CD14-positive monocyte (primary cell): ENCODE data around the gene PHOSPHO1. TPM values are rescaled to one million over a fixed set of nuclear protein-coding genes. Genes with fewer than 3 reads are reported as not detected.

ENCODE experiments used
- DNase-seq, 3 donors: peaks; one replicate each; pipeline ENCODE4 v3.0.0-alpha.2; 2011 to 2022
- H2AFZ ChIP-seq: 2 replicates; pipeline ENCODE4 v1.6.0; 2012; ENCODE audit warnings: mild to moderate bottlenecking, low read depth, low read length, inconsistent platforms; ENCODE audit not compliant: insufficient read depth, poor library complexity, severe bottlenecking
- H3K27ac ChIP-seq, 2 donors: 1 replicate in 1 of 2; 2 replicates in 1 of 2; pipeline ENCODE4 v1.5.1; 2012 to 2013; ENCODE audit warnings: low read length in 2 of 2, control low read depth in 1 of 2, inconsistent platforms in 1 of 2, low read depth in 1 of 2, mild to moderate bottlenecking in 1 of 2
- H3K27me3 ChIP-seq, 2 donors: one replicate each; pipeline versions ENCODE4 v1.6.0 to v1.6.1; 2011 to 2013; ENCODE audit warnings: low read length in 2 of 2; ENCODE audit not compliant: control insufficient read depth in 2 of 2, insufficient read depth in 2 of 2
- H3K36me3 ChIP-seq, 2 donors: replicated peaks in 1 of 2; 1 replicate in 1 of 2; 2 replicates in 1 of 2; pipeline versions ENCODE4 v1.5.1 to v1.6.1; 2012 to 2013; ENCODE audit warnings: low read length in 2 of 2, control low read depth in 1 of 2, inconsistent platforms in 1 of 2, mild to moderate bottlenecking in 1 of 2; ENCODE audit not compliant: insufficient read depth in 2 of 2, control insufficient read depth in 1 of 2
- H3K4me1 ChIP-seq, 2 donors: 1 replicate in 1 of 2; 2 replicates in 1 of 2; pipeline versions ENCODE4 v1.5.1 to v1.6.1; 2012 to 2013; ENCODE audit warnings: low read length in 2 of 2, control low read depth in 1 of 2, inconsistent platforms in 1 of 2, mild to moderate bottlenecking in 1 of 2, moderate library complexity in 1 of 2; ENCODE audit not compliant: insufficient read depth in 2 of 2, control insufficient read depth in 1 of 2
- H3K4me2 ChIP-seq: replicated peaks from 2 replicates; pipeline ENCODE3; 2012; ENCODE audit warnings: low read length, moderate library complexity, mild to moderate bottlenecking; ENCODE audit not compliant: poor library complexity, severe bottlenecking; ENCODE audit errors: extremely low read depth
- H3K4me3 ChIP-seq, 3 experiments: fragments of 200-600 bp in 1 of 3; sonication (generic) in 1 of 3; replicated peaks in 1 of 3; 1 replicate in 2 of 3; 2 replicates in 1 of 3; pipeline ENCODE4 v1.5.1; 2011 to 2013; ENCODE audit warnings: low read length in 3 of 3, mild to moderate bottlenecking in 3 of 3, control low read depth in 2 of 3, low read depth in 2 of 3, inconsistent platforms in 1 of 3, moderate library complexity in 1 of 3
- H3K79me2 ChIP-seq: 2 replicates; pipeline ENCODE4 v1.6.0; 2012; ENCODE audit warnings: mild to moderate bottlenecking, control low read depth, inconsistent platforms, low read length, moderate library complexity; ENCODE audit not compliant: insufficient read depth
- H3K9ac ChIP-seq: 2 replicates; pipeline ENCODE4 v1.6.0; 2017; ENCODE audit warnings: low read length, mild to moderate bottlenecking; ENCODE audit not compliant: insufficient read depth, poor library complexity, severe bottlenecking
- H3K9me3 ChIP-seq, 2 donors: replicated peaks in 1 of 2; 1 replicate in 1 of 2; 2 replicates in 1 of 2; pipeline versions ENCODE4 v1.5.1 to v1.6.1; 2012 to 2013; ENCODE audit warnings: low read length in 2 of 2, control low read depth in 1 of 2; ENCODE audit not compliant: control insufficient read depth in 1 of 2, insufficient read depth in 1 of 2
- H4K20me1 ChIP-seq: 2 replicates; pipeline ENCODE4 v1.6.0; 2012; ENCODE audit warnings: mild to moderate bottlenecking, low read length, control low read depth, moderate library complexity; ENCODE audit not compliant: insufficient read depth
- H3K27ac Mint-ChIP-seq, 7 donors: one replicate each; pipeline ENCODE4 v1.8.0; 2020; ENCODE audit warnings: mild to moderate bottlenecking in 7 of 7, mixed read lengths in 7 of 7, moderate library complexity in 6 of 7, inconsistent platforms in 2 of 7
- H3K27me3 Mint-ChIP-seq, 3 donors: one replicate each; pipeline ENCODE4 v1.8.0; 2021 to 2022; ENCODE audit warnings: low read depth in 3 of 3, mild to moderate bottlenecking in 3 of 3, mixed read lengths in 3 of 3, moderate library complexity in 3 of 3, inconsistent platforms in 1 of 3
- H3K36me3 Mint-ChIP-seq, 2 donors: one replicate each; pipeline ENCODE4 v1.8.0; 2020; ENCODE audit warnings: mixed read lengths in 2 of 2, inconsistent platforms in 1 of 2, mild to moderate bottlenecking in 1 of 2
- H3K4me1 Mint-ChIP-seq: one replicate; pipeline ENCODE4 v1.8.0; 2020; ENCODE audit warnings: mild to moderate bottlenecking, mixed read lengths
- H3K4me3 Mint-ChIP-seq, 2 donors: one replicate each; pipeline ENCODE4 v1.8.0; 2020; ENCODE audit warnings: mild to moderate bottlenecking in 2 of 2, mixed read lengths in 2 of 2, moderate library complexity in 1 of 2
- H3K9me3 Mint-ChIP-seq, 7 donors: one replicate each; pipeline ENCODE4 v1.8.0; 2020 to 2022; ENCODE audit warnings: mixed read lengths in 7 of 7, mild to moderate bottlenecking in 6 of 7, moderate library complexity in 6 of 7, inconsistent platforms in 2 of 7
- CTCF ChIP-seq: fragments of 200-600 bp; IDR thresholded peaks from one replicate; pipeline ENCODE4 v1.8.0; 2022; ENCODE audit warnings: antibody characterized with exemption, mild to moderate bottlenecking
- WGBS: methylation state at CpG from one replicate; pipeline ENCODE4 v1.1.5; 2013; ENCODE audit warnings: missing lambda C conversion rate; ENCODE audit not compliant: insufficient coverage; 5-methylcytosine and 5-hydroxymethylcytosine counted together
- intact Hi-C, 2 donors: fragments of 100-400 bp; cut with micrococcal nuclease; formaldehyde crosslinking; loops; one replicate each; pipeline versions ENCODE4 v1.15.0 to v1.15.1; 2023
- polyA plus RNA-seq, 3 donors: library from polyadenylated mRNA; depleted of rRNA in 1 of 3; unstranded in 2 of 3; stranded (reverse) in 1 of 3; fragments of 300-500 nt in 2 of 3; fragments of >200 nt in 1 of 3; fragmentation: Illumina TruSeq in 2 of 3; gene quantifications; 1 replicate in 2 of 3; 2 replicates in 1 of 3; pipeline ENCODE4 v1.2.3, GENCODE V29; 2012 to 2021

Gene PHOSPHO1
- polyA plus RNA-seq, 3 donors, result 0.51 to 1.4 (median 0.61) TPM

- intact Hi-C loops, result loop anchor here in 1 of 2 donors (2.0 kb wide), 2 partner anchors 27 to 61 kb away; no protein-coding TSS in a partner anchor
- Histone ChIP-seq H3K4me2 (peak overlapping the region; percentile 80), H3K9ac (peak overlapping the region; percentile 93), H2AFZ (peak overlapping the region; percentile 85), H3K36me3 (no peaks in the 10 kb centered on the region), H3K27me3 (no peaks in the 10 kb centered on the region), H3K9me3 (no peaks in the 10 kb centered on the region), H3K27ac (peak overlapping the region; percentile 97 to 99), H4K20me1 (no peaks in the 10 kb centered on the region), H3K4me1 (peaks cover 33 to 38% of the 10 kb centered on the region in 2 donors), H3K79me2 (no peaks in the 10 kb centered on the region), H3K4me3 (peak overlapping the region; percentile 31 to 80 (median 73))
- peak overlapping the region; percentile 94 to 96 for H3K4me3 Mint-ChIP-seq
- H3K9me3 Mint-ChIP-seq, result no peaks in the 10 kb centered on the region
- peak overlapping the region; percentile 99 to 100 (median 99) for H3K27ac Mint-ChIP-seq
- DNase-seq, result peak; percentile 88 to 89 (median 89)
- TF ChIP-seq CTCF, result no peak
- H3K4me1 Mint-ChIP-seq, result peaks cover 43% of the 10 kb centered on the region
- H3K27me3 Mint-ChIP-seq, result peaks cover 0 to 7% (median 0%) of the 10 kb centered on the region in 3 donors
- WGBS, result 0% methylated on average over 51 of the region's 53 CpGs
- H3K36me3 Mint-ChIP-seq, result peaks cover 0 to 3% of the 10 kb centered on the region in 2 donors
These were observed 38.5 kb downstream of the PHOSPHO1 start for GRCh38 chr17:49191917-49192741.

- H3K36me3 Mint-ChIP-seq, result peaks cover 0 to under 1% of the 10 kb centered on the region in 2 donors
- H3K27me3 ChIP-seq, result no peaks in the 10 kb centered on the region
- peaks cover 0 to 2% (median under 1%) of the 10 kb centered on the region in 7 donors for H3K9me3 Mint-ChIP-seq
- peak; percentile 65 to 87 (median 79) for DNase-seq
- peak overlapping the region; percentile 99 to 100 (median 99) for H3K27ac Mint-ChIP-seq
- intact Hi-C loops, result no loop called here
- H3K27ac ChIP-seq, result peak overlapping the region; percentile 97 to 99
- peaks cover 40% of the 10 kb centered on the region for H3K4me1 Mint-ChIP-seq
- peak overlapping the region; percentile 80 for H3K4me2 ChIP-seq
- peak overlapping the region; percentile 94 to 96 for H3K4me3 Mint-ChIP-seq
- H3K9ac ChIP-seq, result peak overlapping the region; percentile 93
- 0% methylated on average over 1 of the region's 8 CpGs for WGBS
- peak overlapping the region; percentile 85 for H2AFZ ChIP-seq
- no peak for TF ChIP-seq CTCF
- no peaks in the 10 kb centered on the region for H3K36me3 ChIP-seq
- peak overlapping the region; percentile 31 to 80 (median 73) for H3K4me3 ChIP-seq
- H3K79me2 ChIP-seq, result no peaks in the 10 kb centered on the region
- peaks cover 0 to 7% (median 2%) of the 10 kb centered on the region in 3 donors for H3K27me3 Mint-ChIP-seq
- H3K4me1 ChIP-seq, result peaks cover 33 to 38% of the 10 kb centered on the region in 2 donors
- H4K20me1 ChIP-seq, result no peaks in the 10 kb centered on the region
- H3K9me3 ChIP-seq, result peaks cover 0 to 1% of the 10 kb centered on the region in 2 donors
These were observed 39.1 kb downstream of the PHOSPHO1 start for GRCh38 chr17:49191409-49191916.
